GM21367 (cell line): ENCODE data around the gene PDZD7.
A peak's percentile ranks its signal among the peaks of the same experiment; 100 is the strongest.

Experiments used
- ATAC-seq: cut with Tn5 transposase; IDR thresholded peaks from one replicate; pipeline ENCODE4 v1.9.1; 2021; ENCODE audit not compliant: unreplicated experiment

Gene PDZD7

DNA sequence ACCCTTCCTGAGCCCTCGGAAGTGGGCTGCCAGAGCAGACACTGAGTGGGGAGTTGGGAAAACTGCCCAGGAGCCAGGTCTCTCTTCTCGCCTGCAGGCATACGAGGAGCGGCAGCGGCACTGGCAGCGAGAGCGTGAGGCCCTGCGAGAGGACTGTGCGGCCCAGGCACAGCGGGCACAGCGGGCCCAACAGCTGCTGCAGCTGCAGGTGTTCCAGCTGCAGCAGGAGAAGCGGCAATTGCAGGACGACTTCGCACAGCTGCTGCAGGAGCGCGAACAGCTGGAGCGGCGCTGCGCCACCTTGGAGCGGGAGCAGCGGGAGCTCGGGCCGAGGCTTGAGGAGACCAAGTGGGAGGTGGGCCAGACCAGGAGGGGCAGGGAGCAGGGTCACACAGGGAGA lies 25.6 kb downstream of the PDZD7 start:
- ATAC-seq: no peak

DNA sequence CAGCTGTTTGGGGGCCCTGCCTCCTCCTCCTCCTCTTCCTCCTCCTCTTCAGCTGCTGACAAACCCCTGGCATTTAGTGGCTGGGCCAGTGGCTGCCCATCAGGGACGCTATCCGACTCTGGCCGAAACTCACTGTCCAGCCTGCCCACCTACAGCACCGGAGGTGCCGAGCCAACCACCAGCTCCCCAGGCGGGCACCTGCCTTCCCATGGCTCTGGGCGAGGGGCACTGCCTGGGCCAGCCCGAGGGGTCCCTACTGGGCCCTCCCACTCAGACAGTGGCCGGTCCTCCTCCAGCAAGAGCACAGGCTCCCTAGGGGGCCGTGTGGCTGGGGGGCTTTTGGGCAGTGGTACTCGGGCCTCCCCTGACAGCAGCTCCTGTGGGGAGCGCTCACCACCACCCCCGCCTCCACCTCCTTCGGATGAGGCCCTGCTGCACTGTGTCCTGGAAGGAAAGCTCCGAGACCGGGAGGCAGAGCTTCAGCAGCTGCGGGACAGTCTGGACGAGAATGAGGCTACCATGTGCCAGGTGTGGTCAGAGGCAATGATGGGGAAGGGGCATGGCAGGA lies 27.2 kb downstream of the PDZD7 start:
- no peak for ATAC-seq

DNA sequence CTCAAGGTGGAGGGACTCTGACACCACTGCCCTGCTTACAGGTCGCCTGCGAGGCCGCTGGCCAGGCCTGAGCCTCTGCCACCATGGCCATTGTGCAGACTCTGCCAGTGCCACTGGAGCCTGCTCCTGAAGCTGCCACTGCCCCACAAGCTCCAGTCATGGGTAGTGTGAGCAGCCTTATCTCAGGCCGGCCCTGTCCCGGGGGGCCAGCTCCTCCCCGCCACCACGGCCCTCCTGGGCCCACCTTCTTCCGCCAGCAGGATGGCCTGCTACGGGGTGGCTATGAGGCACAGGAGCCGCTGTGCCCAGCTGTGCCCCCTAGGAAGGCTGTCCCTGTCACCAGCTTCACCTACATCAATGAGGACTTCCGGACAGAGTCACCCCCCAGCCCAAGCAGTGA lies 28.5 kb downstream of the PDZD7 start:
- ATAC-seq: no peak

DNA sequence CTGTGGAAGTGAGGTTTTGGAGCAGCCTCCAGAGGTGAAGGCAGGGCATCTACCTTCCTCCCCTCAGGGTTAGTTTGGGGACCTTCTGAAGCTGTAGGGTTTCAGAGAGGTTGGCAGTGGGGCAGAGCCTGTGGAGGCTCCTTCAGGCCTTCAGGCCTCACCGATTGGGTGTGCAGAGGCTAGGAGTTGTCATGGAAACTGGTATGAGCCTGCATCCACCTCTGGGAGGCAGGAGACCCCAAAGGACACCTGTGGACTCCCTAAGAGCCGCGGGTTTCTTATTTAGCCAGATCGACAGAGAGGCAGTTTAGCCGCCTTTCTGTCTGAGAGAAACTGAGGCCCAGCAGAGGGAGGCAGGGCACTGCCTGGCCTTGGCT lies 29.3 kb downstream of the PDZD7 start:
- no peak for ATAC-seq

DNA sequence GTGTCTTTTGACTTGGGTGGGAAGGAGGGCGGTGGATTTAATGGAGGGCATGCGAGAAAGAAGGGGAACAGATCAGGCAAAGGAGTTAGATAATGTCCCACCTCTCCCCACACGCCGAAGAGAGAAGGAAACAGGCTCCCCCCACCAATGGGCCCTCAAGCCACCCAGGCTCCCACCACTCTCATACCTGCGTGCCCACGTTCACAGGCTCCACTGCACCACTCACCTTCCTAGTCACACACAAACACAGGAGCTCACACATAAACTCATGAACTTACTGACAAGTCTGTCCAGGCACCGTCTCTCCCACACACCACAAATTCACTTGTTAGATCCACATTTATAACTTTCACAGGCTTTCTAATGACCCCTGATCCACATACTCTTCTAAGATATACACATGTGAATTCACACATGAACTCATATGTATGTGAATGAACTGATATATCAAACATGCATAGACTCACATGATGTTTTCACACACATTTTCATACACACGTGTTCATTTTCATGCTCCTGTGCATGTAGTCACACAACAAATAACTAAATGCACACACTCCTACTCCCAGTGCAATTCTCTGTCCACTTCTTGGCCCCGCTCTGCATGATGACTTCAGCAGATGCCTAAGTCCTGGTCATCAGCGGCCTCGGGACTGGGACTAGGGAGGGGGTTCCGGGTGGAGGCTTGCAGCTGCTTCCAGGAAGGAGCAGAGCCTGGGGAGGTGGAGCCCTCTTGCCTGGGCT lies 29.8 kb downstream of the PDZD7 start:
- no peak for ATAC-seq

DNA sequence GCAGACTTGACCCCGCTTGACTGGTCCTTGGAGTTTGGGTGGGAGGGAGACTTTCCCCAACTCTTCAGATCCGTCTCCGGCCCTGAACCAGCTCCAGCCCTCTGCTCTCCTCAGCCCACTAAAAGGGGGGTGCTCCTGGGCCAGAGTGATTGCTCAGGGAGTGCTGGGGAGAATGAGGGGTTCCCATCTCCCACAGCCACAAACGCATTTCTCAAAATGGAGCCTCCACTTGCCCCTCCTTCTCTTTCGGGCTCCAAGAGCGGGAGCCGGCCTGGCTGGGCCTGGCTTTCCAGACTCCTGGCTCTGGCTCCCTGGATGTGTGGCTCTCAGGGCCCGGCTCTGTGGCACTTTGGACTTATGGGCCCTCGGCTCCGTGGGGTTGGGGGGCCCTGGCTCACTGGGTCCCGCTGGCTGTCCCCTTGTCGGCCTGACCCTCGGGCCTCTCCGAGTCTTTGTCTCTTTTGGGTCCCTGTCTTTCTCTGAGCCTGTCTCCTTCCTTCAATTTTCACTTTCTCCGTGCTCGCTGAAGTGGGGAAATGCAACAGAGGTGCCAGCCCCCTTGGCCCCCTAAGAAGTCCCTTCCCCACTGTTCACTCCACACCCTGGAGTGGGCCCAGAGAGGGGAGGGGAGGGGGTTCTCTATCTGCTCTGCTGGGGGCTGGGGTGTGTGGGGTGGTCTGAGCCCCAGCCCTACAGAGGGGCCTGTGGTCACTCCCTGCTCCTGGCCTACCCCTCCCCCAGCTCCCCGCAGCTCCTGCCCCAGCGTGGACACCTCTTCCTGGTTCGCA lies 30.6 kb downstream of the PDZD7 start:
- no peak for ATAC-seq

DNA sequence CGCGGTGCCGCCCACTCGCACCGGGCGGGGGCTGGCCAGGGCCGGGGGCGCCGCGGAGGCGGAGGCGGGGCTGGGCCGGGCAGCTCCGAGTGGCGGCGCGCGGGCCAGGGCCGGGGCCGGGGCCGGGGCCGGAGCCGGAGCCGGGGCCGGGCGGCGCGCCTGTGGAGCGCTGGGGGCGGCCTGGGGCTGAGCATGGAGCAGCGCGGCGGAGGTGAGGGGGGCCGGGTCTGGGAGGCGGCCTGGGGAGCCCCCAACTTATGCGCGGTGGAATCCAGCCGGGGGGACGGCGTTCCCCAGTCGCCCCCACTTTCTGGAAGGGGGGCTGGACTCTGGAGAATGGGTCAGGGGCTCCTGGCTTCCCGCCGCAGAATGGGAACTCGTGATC lies 31.2 kb downstream of the PDZD7 start, which contains the start of gene LZTS2:
Gene LZTS2 (plus strand): TSS at position 67 of the 385 bp plus-strand sequence. CDS start 2,731 bp downstream, outside the sequence.
- no peak for ATAC-seq

DNA sequence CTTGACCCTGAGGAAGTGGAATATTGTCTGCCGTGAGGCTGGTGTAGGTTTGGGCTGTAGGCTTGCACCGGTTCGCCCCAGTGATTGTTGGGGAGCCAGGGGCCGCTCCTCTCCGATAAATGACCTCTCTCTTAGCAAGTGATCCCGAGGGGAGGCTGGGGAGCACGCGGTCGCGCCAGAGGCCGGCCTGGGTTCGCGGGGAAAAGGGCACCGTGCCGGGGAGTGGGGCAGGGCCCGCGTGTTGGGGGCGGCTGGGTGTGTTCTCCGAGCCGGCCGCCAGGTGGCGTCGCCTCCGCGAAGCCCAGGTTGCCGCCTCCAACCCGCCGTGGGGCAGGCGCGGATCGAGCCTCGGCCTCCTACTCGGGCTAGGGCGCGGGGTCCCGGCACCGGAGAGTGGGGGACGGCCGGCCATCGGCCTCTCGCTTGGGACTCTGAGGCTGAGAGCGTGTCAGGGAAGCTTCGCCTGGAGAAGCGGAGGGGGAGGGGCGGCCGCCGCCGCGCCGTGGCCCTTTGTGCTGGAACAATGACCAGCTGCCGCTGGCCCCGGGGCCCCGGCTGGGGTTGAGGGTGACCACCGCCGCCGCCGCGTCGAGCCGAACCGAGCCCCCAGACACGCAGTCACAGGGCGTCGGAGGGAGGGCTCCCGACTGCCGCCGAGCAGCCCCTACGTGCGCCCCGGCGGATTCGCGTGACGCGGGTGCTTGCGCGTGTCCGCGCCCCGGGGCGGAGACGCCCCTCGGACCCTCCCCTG lies 31.8 kb downstream of the PDZD7 start:
- ATAC-seq: no peak

DNA sequence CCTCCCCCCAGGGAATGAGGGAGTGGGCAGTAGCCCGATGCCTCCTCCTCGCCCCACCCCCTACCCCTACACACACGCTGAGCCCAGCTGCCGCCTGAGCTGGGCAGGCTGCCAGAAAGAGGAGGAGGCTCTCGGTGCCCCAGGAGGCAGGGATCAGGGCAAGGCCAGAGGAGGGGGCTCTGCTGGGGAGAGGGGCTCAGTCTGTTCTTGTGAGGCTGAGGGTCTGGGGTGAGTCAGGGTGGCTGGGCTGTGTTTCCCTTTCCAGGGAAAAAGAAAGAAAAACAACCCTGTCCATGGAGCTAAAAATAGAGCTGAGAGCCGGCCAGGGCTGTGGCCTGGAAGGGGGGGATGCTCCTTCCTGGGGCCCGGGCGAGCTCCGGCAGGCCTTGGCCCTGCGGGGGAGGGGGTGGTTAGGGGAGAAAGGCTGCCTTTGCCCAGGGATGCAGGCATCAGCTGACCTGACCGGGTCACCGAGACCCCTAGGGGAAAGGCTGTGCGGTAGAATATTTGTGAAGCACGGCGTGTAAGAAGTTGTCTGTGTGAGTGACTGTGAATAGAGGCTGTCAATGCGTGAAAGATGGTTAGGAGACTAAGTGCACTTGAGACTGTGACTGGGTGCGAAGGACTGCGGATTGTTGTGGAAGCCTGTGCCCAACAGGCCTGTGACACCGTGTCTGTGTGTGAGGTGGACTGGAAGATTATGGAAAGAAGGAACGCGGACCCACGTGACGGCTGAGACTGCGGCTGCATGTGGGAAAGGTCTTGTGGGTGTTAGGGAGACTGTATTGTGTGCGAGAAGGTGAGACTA lies 32.5 kb downstream of the PDZD7 start:
- no peak for ATAC-seq

DNA sequence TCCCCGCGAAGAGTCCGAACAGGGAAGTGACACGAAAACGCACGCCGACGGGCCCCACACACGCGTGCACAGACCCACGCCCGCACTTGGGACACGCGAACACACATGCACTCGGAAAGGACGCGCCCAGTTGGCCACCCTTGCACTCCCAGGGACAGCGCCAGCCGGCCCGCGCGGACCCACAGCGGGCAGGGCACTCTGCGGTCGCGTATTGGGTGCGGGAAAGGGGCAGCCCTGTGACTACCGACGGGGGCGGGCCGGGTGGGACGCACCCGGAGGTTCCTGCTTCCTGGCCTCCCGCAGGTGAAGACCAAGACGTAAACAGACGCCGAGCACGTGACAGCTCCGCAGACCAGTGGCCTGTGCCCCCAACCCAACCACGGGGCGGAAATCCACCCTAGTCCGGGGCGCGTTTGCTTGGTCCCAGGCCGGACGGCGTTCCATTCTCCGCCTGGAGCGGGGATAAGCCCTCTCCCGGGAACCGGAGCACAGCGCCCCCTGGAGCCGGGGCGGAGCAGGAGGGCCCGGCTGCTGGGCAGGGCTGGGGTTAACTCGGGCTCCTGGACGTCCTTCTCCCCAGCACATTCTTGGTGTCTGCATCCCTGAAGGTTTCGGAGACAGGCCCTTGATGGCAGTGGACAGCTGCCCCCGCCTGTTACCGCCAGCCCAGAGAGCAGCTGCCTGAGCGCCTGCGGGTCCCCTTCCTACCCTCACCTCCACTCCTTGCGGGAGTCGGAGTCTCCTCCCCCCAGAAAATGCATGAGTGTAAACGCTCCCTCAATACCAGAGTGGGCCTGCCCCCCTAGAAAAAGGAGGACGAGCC lies 33.4 kb downstream of the PDZD7 start:
- ATAC-seq: no peak

DNA sequence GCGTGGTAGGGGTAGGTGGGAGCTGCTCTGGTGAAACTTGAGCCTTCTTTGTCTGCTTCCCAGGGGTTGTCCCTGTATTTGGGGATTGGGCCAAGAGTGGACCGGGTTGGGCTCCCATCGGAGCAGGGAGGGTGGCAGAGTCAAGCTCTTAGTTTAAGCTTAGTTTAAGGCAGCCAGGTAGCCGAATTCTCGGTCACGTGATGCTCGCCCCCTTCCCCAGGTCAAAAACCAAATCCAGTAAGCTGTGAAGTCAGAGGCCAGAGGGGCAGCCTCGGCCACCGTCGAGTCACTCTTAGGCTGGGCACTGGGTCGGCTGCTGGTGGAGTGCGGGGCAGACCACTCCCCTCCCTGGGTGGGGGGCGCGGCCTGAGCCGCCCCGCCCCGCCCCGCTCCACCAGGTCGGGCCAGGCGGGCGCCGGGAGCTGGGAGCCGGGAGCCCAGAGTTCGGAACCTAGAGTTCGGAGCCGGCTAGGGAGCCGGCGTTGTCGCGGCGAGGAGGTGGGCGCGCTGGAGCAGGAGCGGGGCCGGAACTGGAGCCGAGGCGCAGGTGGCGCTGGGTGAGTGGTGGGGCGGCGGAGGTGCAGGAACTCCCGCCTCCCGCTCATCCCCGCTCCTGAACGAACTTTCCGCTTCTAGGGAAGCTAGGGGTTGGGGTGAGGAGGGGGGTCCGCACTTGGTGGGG lies 34.1 kb downstream of the PDZD7 start:
- no peak for ATAC-seq

DNA sequence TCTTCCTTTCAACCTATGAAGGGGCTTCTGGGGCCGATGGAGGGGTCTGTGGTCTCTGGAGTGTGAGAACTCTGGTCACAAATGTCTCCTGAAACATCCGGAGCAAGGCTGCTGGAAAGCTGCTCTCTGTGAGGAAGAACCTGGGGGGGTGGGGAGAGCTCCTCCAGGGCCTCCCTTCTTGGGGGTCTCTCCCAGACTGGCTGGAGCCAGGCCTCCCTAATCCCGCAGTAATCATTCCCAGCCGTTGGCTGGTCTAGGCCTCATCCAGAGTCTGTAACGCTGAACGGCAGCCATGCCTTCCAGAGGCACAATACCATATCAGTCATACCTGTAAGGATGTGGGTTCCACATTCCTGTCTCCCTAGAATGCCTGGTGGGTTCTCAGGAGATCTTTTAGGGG lies 35.7 kb downstream of the PDZD7 start:
- ATAC-seq: no peak

DNA sequence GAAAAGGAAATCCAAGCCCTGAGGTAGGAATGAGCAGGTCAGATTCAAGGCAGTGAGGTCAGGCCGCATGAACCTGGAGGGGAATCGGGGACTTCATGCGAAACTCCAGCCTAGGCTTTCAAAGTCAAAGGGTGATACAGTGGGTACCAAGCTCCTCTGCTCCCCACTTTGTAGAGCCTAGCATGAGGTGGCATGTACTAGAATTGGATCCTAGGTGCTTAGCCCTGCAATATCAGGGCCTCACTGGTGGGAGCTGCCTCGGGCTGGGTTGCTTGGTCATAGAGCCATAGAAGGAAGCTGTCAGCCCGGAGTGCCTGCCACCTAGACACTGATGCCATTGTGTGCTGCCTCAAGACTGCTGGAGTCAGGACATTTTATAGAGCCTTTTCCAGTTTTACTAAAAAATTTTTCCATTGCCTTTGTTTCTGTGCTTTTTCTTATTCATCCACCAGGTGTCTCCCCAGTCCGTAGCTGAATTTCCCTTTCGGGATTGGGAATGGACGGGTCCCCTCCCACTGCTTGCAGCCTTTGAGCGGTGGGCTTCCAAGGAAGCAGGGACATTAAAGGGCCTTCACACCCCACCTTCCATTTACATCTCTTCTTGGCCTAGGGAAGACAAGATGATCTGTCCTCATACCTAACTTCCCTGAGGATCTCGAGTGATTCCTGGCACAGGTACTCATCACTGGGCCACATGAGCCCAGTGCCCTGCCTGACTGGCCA lies 36.8 kb downstream of the PDZD7 start:
- no peak for ATAC-seq

DNA sequence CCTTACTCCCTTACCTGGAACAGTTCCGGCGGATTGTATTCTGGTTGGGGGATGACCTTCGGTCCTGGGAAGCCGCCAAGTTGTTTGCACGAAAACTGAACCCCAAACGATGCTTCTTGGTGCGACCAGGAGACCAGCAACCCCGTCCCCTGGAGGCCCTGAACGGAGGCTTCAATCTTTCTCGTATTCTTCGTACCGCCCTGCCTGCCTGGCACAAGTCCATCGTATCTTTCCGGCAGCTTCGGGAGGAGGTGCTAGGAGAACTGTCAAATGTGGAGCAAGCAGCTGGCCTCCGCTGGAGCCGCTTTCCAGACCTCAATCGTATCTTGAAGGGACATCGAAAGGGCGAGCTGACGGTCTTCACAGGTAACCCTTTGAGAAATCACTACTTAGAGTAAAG lies 41.8 kb downstream of the PDZD7 start:
- ATAC-seq: no peak

DNA sequence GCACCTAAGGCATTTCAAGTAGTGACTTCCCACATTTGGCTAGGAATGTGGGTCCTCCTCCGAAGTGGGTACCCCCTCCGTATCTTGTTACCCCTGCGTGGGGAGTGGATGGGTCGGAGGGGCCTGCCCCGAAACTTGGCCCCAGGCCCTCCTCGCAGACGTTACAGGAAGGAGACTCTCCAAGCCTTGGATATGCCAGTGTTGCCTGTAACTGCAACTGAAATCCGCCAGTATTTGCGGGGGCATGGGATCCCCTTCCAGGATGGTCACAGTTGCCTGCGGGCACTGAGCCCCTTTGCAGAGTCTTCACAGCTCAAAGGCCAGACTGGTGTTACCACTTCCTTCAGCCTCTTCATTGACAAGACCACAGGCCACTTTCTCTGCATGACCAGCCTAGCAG lies 42.8 kb downstream of the PDZD7 start:
- no peak for ATAC-seq

DNA sequence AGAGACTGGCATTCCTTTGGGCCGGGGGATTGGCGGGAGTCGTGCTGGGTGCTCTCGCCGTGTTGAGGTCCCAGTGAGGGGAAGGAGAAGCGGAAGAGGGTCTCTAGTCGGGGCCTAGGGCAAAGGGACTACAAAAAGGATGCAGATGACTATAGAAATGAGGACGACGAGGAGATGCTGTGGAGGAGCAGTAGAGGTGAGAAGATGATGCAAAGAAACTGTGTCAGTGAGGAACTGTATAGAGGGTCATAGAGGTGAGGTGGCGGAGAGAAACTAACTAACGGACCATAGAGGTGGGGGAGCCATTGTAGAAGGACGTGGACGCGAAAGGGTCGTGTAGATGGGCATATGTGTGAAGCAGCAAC lies 43.3 kb downstream of the PDZD7 start:
- ATAC-seq: no peak

DNA sequence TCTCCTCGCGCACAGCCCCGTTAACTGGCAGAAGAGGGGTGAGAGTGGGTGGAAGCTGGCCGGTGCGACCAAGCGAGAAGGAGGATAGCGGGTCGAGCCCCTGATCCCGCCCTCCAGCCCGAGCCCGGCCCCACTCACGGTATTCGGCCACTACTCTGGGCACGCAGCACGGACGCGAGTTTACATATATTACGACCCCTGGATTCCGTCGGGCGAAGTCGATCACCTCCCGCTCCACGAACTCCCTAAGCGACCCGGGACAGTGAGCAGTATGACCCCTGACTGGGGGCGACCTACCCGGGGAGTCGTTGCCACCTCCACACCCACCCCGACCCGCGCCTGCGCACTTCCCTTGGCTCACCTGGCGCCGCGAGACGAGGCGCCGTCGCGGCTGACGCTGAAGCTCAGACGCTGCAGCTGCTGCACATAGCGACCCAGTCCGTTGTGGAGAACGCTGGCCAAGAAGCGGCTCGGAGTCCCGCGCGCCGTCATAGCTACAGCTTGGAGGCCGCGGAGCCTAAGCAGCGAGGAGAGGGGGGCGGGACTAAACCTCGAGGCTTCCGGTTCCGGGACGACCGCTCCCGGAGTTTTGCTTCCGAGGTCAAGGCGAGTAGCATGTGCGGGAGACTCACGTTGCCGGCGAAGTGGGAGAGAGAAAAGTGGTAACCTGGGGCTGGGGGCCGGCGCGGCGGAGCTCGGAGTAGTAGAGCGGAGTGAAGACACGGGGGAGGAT lies 43.8 kb downstream of the PDZD7 start, which contains the start of the genes MRPL43 and TWNK:
Gene MRPL43 (minus strand): TSS at position 546 of the 733 bp plus-strand sequence. CDS start 54 bp downstream, at position 492.
Gene TWNK (plus strand): TSS at position 592 of the 733 bp plus-strand sequence. CDS start 668 bp downstream, outside the sequence.
- peak; percentile 77 for ATAC-seq

DNA sequence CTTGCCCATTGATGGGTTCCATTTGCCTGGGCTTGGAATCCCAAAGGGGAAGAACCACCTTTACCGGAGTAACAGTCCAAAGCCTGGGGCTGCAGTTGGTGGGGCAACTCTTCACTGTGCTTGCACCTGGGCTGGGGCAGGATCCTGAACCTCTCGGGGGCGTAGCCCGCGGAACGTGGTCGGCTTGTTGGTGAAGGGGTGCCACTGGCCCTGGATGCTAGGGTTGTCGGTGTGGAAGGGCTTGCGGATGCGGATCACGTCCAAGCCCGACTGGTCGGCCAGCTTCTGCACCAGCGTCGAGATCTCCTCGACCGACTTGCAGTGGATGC lies 44.3 kb downstream of the PDZD7 start:
- no peak for ATAC-seq
